GM21447 (cell line): Measurements from ENCODE around the gene CCNE1.
A peak's percentile ranks its signal among the peaks of the same experiment; 100 is the strongest.

Experiments used
- ATAC-seq: cut with Tn5 transposase; IDR thresholded peaks from one replicate; pipeline ENCODE4 v1.9.1; 2021; ENCODE audit not compliant: unreplicated experiment

Gene CCNE1

GRCh38 chr19:29842471-29843179, 30.8 kb downstream of the CCNE1 start:
- no peak for ATAC-seq

- ATAC-seq = no peak
Observed at GRCh38 chr19:29843180-29844051, 31.6 kb downstream of the CCNE1 start.

- peak; percentile 77 for ATAC-seq
Observed at GRCh38 chr19:29844891-29845573, 33.2 kb downstream of the CCNE1 start.

DNA sequence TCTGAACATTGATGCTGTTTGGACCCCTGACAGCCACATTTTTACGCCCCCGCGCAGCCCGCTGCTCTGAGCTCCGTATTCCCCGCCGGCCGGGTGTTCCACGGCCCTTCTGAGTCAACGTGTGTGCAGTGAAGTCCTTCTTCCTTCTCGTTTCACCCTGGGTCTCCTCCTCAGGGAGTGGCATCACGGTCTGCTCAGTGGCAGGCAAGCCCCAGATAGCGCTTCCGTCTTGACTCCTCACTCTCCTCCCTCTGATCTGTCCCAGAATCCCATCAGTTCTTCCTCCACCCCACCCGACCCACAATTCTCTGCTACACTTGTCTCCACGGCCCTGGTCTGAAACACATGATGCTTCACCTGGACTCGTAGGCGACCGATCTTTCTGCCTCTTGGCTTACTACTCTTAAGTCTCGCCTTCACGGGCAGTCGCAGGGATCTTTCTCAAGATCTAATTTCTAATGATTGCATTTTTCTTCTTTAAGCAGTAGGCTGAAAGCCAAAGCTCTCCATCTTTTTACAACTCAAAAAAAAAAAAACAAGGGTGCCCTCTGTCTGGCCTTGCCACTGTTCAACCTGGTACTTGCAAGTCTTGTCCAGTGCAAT, 33.9 kb downstream of the CCNE1 start:
- ATAC-seq = no peak

DNA sequence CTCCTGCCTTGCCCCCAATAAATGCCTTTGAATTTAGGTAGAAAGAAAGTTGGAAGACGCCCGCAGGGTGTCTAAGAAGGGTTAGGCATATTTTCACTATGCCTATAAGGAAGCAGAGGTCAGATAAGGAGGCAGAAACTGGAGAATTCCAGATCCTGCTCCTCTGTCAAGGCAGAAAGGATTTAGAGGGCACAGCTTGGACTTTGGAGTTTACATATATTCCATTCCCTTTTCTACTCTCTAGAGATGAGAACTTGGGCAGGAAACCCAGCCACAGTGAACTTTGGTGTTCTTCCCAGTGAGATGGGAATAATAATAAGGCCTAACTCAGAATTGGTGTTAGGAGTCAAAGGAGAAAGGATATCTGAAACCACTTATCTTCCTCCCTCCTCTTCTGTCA, 37.4 kb downstream of the CCNE1 start:
- no peak for ATAC-seq

DNA sequence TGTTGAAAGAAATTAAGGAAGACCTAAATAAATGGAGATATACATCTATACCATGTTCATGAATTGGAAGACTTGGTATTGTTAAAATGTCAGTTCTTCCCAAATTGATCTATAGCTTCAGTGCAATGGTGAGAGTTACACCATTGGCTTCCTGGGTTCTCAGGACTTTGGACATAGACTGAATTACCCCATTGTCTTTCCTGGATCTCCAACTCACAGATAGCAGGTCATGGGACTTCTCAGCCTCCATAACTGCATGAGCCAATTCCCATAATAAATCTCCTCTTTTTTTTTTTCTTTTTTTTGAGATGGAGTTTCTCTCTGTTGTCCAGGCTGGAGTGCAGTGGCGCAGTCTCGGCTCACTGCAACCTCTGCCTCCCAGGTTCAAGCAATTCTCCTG, 38.7 kb downstream of the CCNE1 start:
- ATAC-seq = no peak

DNA sequence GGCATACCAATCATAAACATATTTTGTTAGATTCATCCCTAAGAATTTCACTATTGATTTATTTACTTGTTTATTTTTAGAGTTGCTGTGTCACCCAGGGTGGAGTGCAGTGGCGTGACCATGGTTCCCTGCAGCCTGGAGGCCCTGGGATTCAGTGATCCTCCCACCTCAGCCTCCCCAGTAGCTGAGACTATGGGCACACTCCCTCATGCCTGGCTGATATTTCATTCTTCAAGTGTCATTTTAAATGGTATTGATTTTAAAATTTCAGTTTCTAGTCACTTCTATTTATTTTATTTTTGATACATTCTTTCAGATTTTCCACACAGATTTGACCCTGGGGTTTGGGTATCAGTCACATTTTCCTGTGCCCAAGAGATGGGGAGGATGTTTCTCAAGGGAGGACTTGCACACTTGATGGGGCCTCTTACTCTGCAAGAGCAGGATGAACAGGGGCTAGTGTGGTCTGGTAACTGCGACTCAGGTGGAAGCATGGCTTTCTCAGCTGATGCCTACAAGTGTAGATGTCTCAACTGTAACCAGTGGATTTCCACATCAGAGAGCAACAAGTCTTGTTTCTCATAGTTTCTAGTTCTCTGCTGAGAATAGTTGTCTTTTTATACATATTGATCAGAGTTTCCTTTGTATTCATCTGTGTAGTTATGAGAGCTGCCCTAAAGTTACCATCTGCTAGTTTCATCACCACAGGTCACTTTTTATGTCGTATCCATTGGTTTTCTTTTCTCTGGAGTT, 40.2 kb downstream of the CCNE1 start:
- peak; percentile 82 for ATAC-seq

DNA sequence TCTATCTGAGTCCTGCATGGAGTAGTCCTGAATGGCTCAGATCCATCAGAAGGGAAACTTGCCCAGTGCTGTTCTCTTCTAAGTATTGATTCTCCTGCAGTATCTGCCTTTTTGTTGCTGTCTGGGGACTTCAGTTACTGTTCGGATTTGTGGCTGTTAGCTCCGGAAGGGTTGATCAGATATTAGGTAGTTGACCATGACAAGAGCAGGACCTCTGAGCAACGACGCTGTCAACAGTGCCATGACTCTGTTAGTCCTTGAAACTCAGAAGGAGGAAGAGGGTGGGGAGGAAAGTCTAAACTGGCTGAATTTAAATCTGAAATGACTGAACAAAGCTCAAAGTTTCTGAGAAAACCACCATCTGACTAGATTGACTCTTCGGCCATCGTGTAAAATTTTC, 42.2 kb downstream of the CCNE1 start:
- no peak for ATAC-seq

- no peak for ATAC-seq
Observed at GRCh38 chr19:29855087-29855486, 43.3 kb downstream of the CCNE1 start.

- no peak for ATAC-seq
Observed at GRCh38 chr19:29855741-29856500, 44.1 kb downstream of the CCNE1 start.

- ATAC-seq = no peak
Observed at GRCh38 chr19:29858000-29858596, 46.3 kb downstream of the CCNE1 start.

DNA sequence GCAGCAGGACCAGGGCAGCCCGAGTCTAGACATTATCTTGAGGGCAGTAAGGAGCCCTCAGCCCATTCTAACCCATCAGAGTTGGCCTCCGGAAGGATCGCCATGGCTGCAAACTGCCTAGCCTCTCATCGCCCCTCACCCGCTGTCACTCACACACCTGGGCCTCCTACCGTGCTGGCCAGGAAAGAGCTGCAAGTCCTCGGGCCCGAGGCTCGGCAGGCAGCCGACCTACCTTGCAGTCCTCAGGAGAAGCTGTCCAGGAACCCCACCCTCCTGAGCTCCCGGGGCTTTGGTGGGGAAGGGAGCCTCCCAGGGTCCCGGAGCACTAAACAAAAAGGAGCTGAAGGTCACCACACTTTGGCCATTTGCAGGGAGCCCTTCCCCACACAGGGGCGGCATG, 46.8 kb downstream of the CCNE1 start:
- ATAC-seq = no peak

DNA sequence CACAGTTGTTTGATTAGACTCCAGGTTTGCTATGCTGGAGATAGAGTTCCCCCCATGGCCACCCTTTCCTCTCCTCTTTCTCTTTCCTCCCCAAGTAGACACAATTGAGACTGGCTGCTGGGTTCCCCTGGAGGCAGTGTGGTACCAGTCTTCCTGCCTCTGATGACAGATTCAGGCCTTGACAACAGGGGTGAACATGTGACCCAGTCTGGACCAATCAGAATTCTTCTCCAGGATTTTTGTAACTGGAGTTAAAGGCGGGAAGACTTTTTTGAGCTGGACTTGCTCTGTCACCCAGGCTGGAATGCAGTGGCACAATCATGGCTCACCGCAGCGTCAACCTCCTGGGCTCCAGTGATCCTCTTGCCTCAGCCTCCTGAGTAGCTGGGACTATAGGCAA, 48.7 kb downstream of the CCNE1 start:
- ATAC-seq = no peak

DNA sequence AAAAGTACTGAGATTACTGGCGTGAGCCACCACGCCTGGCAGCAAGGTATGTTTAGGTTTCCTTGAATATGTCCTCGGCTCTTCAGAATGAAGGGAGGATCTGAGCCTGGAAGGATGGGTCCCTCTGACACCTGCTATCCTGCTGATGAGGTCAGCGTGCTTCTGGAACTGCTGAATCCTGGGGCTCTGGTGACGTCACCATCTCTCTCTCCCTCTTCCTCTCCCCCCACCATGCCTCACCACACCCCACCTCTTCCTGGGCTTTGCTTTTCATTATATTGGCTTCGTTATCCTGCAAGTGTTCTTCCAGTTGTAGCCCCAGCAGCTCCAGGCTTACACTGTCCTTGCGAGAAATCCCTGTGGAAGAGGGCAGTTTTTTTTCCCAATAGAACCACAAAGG, 49.8 kb downstream of the CCNE1 start:
- ATAC-seq = no peak

DNA sequence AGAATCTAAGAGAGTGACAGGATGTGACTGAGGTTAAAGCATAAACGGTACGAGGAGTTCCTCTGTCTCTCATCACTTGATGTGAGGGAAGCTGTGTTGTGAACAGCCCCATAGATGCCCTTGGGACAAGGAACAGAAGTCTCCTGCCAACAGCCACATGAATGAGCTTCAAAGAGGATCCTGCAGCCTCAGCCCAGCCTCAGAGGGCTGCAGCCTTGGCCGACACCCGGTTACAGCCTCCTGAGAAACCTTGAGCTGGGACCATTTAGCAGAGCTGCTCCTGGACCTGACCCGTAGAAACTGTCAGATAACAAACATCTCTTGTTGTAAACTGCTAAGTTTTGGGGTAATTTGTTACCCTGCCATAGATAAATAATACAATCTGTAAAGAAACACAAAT, 54.2 kb downstream of the CCNE1 start:
- no peak for ATAC-seq

DNA sequence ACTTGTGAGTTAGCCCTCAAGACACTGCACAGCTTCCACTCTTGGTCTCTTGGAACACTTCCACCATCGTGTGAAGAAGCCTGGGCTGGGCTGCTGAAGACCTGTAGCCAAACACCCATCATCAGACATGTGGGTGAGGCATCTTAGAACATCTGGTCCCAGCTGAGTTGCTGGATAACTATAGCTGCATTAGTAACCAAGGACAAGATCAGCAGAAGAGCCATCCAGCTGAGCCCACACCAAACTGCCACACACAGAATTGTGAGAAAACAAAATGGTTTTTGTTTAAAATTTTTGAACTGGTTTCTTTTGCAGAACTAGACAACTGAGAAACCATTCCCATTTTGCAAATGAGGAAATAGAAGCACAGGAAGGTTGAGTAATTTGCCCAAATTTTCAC, 56.2 kb downstream of the CCNE1 start:
- ATAC-seq = no peak

DNA sequence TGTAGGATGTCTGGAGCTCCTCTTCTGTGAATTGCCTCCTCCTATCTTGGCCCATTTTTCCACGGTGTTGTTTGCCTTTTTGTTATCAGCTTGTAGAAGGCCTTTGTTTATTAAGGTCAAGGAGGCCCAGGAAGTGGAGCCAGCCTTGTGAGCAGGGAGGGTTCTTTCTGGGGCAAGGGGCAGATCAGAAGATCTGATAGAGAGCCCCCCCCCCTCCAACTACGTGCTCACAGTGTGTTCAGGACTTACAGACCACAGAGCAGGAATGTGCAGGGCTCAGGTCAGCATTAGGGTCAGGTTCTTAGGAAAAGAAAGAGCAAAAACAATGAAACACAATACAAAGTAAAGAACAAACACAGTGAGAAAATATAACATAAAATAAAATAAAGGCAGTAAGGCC, 59.4 kb downstream of the CCNE1 start:
- no peak for ATAC-seq

- no peak for ATAC-seq
Observed at GRCh38 chr19:29872224-29872731, 60.5 kb downstream of the CCNE1 start.

DNA sequence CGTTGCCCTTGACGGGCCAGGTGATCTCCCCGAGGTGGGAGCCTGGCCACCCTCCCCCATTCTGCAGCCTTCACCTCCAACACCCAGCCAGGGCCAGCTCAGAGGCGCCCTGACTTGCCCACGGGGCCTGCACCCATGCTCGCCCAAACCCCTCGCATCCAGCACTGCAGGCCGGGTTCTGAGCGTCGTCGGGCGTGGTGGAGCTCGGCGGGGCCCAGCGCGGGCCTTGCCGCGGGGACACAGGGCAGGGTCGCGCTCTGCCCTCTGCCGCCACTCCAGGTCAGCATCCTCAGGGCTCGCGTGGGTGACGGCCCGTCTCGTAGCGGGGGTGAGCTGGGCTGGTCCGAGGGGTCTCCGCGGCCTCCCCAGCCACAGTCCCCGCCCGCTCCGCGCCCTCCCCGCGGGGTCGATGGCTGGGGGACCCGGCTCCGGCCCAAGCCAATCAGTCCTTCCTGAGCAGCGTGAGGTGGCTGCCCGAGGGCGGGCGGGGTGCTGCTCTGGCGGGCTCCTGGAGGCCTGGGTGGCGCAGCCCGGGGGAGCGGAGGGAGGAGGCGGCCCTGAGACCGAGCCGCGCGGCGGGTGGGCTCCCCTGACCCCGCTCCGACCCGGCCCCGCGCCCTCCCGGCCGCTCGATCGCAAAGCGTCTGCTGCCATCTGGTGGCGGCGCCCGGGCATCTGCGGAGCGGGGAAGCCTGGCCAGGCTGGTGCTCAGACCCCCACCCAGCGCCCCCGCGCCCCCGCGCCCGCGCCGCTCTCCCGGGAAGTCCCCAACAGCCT, 61.4 kb downstream of the CCNE1 start:
- ATAC-seq = no peak
